CD4-positive, alpha-beta T cell treated with Interleukin-10 for 1 hour (primary cell): ENCODE results near the gene THPO.
"Not testable (repeated sequence)": the region's sequence is repeated elsewhere in the genome, so short reads cannot be mapped to it uniquely, and the experiment has no call there.

Experiments
- DNase-seq: peaks from one replicate; pipeline ENCODE4 v3.0.0-alpha.2; 2020

The THPO gene

DNA sequence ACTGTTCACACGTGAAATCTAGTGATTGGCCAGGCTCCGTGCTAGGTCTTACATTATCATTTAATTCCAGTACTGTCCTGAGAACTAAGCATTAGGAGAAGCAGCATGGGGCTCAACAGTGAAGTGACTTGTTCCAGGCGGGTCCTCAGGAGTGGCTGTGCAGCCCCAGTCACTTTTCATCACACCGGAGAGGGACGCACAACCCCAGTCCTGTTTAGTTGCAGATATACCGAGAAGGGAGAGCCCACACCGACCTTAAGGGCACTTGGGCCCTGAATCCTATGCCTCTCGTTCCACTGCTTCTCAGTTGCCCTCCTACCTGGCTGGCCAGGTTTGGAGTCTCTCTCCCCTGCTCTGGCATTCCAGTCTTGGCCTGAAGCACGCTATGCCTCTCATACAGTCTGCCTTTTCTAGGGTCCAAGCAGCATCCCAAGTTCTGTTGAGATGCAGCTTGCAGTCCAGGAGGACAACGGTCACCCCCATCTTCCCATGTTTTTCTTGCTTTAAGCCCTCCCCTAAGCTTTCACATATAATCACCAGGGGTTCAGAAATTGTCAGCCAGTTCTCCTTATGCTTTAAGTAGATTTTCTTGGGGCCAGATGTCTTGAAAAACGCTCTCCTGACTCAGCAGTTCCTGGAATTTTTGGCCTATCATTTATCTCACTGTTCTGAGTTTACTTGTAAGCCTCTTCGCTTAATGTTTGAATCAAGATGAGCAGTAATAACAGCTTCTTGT lies 30.5 kb downstream of the THPO start:
- DNase-seq: no peak

GRCh38 chr3:184346480-184347190 lies 31.4 kb downstream of the THPO start:
- no peak for DNase-seq

DNA sequence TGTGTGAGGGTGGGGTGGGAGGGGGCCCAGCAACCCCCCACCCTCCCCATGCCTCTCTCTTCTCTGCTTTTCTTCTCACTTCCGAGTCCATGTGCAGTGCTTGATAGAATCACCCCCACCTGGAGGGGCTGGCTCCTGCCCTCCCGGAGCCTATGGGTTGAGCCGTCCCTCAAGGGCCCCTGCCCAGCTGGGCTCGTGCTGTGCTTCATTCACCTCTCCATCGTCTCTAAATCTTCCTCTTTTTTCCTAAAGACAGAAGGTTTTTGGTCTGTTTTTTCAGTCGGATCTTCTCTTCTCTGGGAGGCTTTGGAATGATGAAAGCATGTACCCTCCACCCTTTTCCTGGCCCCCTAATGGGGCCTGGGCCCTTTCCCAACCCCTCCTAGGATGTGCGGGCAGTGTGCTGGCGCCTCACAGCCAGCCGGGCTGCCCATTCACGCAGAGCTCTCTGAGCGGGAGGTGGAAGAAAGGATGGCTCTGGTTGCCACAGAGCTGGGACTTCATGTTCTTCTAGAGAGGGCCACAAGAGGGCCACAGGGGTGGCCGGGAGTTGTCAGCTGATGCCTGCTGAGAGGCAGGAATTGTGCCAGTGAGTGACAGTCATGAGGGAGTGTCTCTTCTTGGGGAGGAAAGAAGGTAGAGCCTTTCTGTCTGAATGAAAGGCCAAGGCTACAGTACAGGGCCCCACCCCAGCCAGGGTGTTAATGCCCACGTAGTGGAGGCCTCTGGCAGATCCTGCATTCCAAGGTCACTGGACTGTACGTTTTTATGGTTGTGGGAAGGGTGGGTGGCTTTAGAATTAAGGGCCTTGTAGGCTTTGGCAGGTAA lies 32.5 kb downstream of the THPO start:
- DNase-seq: no peak

- DNase-seq: no peak
Observed at GRCh38 chr3:184344579-184345316, 33.3 kb downstream of the THPO start.

DNA sequence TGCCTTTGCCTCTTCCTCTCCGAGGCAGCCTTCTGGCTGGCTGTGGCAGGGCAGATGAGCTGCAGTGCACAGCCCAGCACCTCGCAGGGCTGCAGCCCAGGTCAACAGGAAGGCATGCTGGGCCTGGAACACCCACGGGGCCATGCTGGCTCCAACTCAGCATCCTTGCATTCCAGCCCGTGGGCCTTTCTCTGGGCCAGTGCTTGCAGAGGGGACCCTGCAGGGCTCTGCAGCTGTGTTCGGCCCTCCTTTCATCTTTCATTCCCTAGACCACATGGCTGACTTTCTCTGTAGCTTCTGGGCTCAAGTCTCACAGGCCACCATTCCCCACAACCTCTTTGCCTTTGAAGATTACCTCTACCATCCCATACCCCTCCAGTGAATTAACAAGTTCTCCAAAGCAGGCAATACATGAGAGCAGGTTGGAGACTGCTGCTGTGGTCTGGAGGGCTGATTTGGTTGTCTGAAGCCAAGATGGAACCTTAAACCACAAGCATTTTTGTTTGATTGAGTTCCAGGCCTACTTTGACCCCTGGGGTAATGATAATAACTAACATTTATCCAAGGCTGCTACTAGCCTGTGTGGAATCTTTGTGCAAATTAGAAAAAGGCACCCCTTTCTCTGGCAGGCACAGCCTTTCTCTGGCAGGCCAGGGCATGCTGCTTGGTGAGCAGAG lies 34.7 kb downstream of the THPO start:
- DNase-seq: no peak

DNA sequence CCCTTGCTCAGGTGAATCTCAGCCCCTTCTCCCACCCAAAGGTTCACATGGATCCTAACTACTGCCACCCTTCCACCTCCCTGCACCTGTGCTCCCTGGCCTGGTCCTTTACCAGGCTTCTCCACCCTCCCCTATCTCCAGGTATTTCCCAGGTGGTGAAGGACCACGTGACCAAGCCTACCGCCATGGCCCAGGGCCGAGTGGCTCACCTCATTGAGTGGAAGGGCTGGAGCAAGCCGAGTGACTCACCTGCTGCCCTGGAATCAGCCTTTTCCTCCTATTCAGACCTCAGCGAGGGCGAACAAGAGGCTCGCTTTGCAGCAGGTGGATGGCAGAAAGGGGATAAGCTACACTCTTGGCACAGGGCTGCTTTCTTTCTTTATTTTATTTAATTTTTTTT lies 36.1 kb downstream of the THPO start:
- DNase-seq: no peak

DNA sequence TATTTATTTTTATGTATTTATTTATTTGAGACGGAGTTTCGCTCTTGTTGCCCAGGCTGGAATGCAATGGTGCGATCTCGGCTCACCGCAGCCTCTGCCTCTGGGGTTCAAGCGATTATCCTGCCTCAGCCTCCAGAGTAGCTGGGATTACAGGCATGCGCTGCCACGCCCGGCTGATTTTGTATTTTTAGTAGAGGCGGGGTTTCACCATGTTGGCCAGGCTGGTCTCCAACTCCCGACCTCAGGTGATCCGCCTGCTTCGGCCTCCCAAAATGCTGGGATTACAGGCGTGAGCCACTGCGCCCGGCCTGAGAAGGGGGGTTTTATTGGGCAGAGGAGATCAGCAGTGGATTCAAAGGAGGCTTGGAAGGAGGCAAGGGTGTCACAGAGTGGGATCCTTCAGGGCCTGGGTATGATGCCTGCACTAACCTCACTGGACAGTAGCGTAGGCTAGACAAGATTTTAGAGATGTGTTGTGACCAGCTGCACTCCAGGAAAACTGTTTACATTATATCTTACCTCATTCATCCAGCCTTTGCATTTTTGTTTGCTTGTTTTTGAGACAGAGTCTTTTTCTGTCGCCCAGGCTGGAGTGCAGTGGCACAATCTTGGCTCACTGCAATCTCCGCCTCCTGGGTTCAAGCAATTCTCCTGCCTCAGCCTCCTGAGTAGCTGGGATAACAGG lies 38.4 kb downstream of the THPO start:
- not testable (repeated sequence) for DNase-seq

DNA sequence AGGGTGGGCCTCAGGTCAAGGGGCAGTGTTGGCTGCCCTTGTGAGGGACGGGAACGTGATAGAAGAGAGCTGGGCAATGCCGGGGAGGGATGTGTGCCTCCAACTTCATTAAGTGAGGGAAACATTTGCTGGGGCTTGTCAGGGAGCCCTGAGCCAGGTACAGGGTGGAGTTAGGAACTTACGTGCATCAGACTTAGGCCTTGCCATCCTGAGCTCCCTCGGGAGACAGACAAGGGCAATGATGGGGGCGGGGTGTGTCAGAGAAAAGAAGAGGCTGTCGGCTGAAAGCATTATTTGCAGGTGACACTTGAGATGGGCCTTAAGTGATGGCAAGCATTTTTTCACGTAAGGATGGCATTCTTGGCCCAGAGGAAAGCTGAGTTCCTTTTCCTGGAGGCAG lies 39.0 kb downstream of the THPO start:
- DNase-seq: no peak

- DNase-seq: peak; percentile 28
Observed at GRCh38 chr3:184338511-184338945, 39.5 kb downstream of the THPO start.

- no peak for DNase-seq
Observed at GRCh38 chr3:184337981-184338380, 40.0 kb downstream of the THPO start.

DNA sequence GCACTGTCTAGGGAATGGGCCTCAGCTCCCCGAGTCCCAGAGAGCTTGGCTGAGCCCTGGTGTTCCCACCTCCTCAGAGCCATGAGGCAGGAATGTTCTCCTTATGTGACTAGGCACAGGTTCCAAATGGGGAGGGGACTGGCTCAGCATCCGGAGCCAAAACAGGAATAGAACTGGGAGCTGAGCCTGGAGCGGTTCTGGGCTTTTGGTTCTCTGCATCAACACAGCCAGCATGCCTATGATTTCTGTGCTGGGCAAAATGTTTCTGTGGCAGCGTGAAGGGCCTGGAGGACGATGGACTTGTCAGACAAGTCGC lies 40.6 kb downstream of the THPO start, which contains the start of gene FAM131A:
Gene FAM131A (plus strand): TSS at position 202 of the 316 bp plus-strand sequence. CDS start 31 bp downstream, at position 233.
- no peak for DNase-seq

DNA sequence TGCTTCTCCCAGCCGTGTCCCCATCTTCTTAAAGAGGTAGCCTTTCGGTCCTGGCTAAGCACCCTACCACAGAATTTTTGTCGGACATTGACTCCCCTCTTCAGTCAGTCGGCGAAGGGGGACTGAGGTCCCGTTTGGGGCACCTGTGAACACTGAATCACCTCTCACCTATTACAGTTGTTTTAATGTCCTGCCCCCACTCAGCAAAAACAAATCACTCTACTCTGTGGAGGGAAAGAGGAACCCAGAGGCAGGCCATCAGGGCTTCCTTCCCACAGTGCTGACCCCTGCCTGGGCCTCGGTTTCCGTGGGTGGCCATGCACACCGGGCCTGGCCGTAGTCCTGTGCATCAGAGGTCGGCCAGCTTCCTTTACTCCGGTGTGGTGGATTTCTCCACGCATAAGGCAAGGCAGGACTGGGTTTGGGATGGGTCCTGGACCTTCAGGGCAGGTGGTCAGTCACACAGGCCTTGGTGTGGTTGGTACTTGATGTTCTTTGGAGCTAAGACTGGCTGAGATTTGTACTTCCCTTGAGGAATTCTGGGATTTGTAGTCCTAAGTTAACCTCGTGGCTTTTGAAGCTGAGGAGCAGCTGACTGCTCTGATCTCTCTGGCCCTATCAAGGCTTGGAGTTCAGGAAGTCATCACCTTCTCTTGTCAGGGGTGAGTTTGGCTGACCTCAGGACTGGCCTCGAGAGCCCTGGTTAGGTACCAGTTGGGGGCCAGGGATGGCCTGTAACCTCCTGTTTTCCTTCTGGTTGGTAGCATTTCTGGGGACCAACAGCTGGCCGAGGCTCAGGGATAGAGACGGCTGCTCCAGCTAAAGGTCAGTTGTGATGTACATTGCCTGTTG lies 41.2 kb downstream of the THPO start:
- DNase-seq: no peak

- peak; percentile 91 for DNase-seq
Observed at GRCh38 chr3:184335661-184336546, 42.1 kb downstream of the THPO start.

- DNase-seq: no peak
Observed at GRCh38 chr3:184335291-184335660, 42.7 kb downstream of the THPO start.

- DNase-seq: peak; percentile 44
Observed at GRCh38 chr3:184334470-184335158, 43.4 kb downstream of the THPO start.

DNA sequence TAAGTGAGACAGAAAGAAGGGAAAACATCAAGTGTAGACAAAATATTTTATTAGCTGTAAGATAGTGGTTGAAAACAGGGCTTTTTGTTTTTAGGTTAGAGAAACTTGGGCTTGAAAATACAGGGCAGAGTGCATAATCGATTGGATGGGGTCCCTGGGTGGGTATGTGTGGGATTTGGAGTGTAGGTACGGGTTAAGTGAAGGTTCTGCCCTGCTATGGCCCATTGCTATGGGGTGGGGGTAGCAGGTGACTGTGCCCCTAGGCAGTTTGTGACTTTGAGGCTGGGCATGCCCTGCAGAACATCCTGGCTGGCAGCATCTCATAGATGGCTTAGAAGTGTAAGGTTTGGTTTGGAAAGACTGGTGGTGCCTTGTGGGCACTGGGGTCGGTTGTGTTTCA lies 44.3 kb downstream of the THPO start:
- DNase-seq: no peak

DNA sequence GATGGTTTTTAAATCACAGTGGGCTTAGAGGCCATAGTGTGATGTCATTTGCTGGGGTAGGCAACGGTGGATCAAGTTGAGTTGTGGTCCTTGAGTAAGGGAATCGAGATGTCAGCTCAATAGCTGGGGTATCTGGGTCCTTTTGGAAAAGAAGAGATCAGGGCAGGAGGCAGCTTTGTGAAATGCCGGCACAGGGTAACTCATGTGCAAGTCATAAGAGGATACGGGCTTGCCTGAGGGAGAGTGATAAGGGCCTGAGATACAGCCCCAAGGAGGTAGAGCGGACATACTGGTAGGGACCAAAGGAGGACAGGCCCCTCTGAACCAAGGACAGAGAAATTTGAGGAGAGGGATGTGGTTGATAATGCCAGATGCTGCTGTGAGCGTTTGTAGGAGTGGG lies 44.8 kb downstream of the THPO start:
- no peak for DNase-seq

- no peak for DNase-seq
Observed at GRCh38 chr3:184332370-184333090, 45.5 kb downstream of the THPO start.
